Measurements from ENCODE around the gene RRN3. TPM values are rescaled to one million over a fixed set of nuclear protein-coding genes. Genes with fewer than 3 reads are reported as not detected.
A peak's percentile ranks its signal among the peaks of the same experiment; 100 is the strongest.

The RRN3 gene
- total and polyA plus RNA-seq, 8 donors, result 7.0 to 60.2 (median 14.2) TPM

- peaks cover 44 to 82% (median 80%) of the 10 kb centered on the region in 4 donors for H3K36me3 ChIP-seq
- peak overlapping the region in 4 of 5 donors; percentile 35 to 68 (median 52) for H3K27ac ChIP-seq
- DNase-seq, result peak; percentile 78 to 83
- peaks cover 7 to 18% (median 13%) of the 10 kb centered on the region in 4 donors for H3K4me1 ChIP-seq
- H3K4me3 ChIP-seq, result no peak overlapping the region
- WGBS, 5 donors, result 36 to 52% (median 40%) methylated on average over 16 of the region's 16 CpGs
- intact Hi-C loops (cut with DNase I; ENCODE audit: low total_unique reads), result no loop called here
- H3K9me3 ChIP-seq, result no peaks in the 10 kb centered on the region
- no peaks in the 10 kb centered on the region for H3K27me3 ChIP-seq
- TF ChIP-seq POLR2A (IDR thresholded peaks at IDR 0.05), result no peak
- peak in 1 of 3 donors; percentile 71 for TF ChIP-seq POLR2AphosphoS5 (IDR thresholded peaks at IDR 0.05)
Observed at GRCh38 chr16:15041271-15042004, 52.6 kb downstream of the RRN3 start.

DNA sequence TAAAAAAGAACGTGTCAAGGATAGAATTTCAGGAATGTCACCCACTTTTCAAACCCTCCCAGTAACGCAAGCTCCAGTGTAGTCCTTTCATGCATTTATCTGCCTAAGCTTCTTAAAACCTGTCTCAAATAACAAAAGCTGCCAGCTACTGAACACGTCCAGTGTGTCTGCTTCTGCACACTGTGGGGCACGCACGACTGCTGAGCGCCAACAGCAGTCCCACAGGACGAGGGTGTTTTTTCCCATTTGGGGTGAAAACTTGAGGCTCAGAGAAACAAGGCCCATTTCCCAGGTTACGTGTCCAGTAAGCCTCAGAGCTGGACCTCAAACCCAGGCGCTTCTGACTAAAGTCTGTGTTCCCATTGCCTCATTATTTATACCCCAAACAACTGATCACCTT lies 55.4 kb downstream of the RRN3 start:
- no peaks in the 10 kb centered on the region for H3K9me3 ChIP-seq
- intact Hi-C loops (cut with DNase I; ENCODE audit: low total_unique reads), result no loop called here
- peak overlapping the region in 1 of 5 donors; percentile 69 for H3K27ac ChIP-seq
- 87 to 91% (median 88%) methylated on average over 9 of the region's 9 CpGs for WGBS, 5 donors
- TF ChIP-seq EP300 (IDR thresholded peaks at IDR 0.05) (no peak), POLR2A (IDR thresholded peaks at IDR 0.05) (no peak), CTCF (IDR thresholded peaks at IDR 0.05) (no peak), POLR2AphosphoS5 (IDR thresholded peaks at IDR 0.05) (no peak)
- no peaks in the 10 kb centered on the region for H3K27me3 ChIP-seq
- peaks cover 7 to 18% (median 13%) of the 10 kb centered on the region in 4 donors for H3K4me1 ChIP-seq
- DNase-seq, result no peak
- H3K4me3 ChIP-seq, result no peak overlapping the region
- peaks cover 64 to 88% (median 86%) of the 10 kb centered on the region in 4 donors for H3K36me3 ChIP-seq

DNA sequence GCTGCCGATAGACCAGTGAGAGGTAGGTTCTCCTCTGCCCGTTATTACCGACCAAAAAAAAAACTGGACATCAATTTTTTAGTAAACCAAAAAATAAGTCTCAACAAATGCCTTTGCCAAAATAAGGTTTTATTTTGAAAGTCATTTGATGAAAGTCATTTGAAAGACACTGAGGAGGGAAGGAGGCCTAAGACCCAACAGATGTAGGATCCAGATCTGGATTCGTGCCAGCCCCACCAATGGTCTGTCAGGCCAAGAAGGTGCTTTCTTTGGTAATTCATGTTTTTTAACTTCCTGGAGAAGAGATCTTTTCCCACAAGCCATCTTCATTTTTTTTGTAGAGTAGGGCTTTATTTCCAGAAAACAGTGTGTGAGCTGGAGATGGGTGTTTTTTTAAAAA lies 56.3 kb downstream of the RRN3 start:
- H3K36me3 ChIP-seq, result peaks cover 73 to 91% (median 88%) of the 10 kb centered on the region in 4 donors
- H3K4me3 ChIP-seq, result no peak overlapping the region
- TF ChIP-seq EP300 (IDR thresholded peaks at IDR 0.05), result no peak
- H3K9me3 ChIP-seq, result no peaks in the 10 kb centered on the region
- peak overlapping the region in 2 of 5 donors; percentile 20 to 69 for H3K27ac ChIP-seq
- intact Hi-C loops (cut with DNase I; ENCODE audit: low total_unique reads), result no loop called here
- WGBS, 5 donors, result 72 to 87% (median 86%) methylated on average over 4 of the region's 4 CpGs
- H3K27me3 ChIP-seq, result no peaks in the 10 kb centered on the region
- peaks cover 7 to 18% (median 14%) of the 10 kb centered on the region in 4 donors for H3K4me1 ChIP-seq
- no peak for DNase-seq

GRCh38 chr16:15037003-15037402 lies 57.1 kb downstream of the RRN3 start:
- TF ChIP-seq POLR2AphosphoS5 (IDR thresholded peaks at IDR 0.05) (peak in 1 of 3 donors; percentile 3), POLR2A (IDR thresholded peaks at IDR 0.05) (no peak), CTCF (IDR thresholded peaks at IDR 0.05) (no peak), EP300 (IDR thresholded peaks at IDR 0.05) (peak; percentile 90)
- peak overlapping the region in 3 of 5 donors; percentile 5 to 69 (median 53) for H3K27ac ChIP-seq
- H3K4me3 ChIP-seq, result no peak overlapping the region
- no peak for DNase-seq
- 69 to 86% (median 80%) methylated on average over 10 of the region's 10 CpGs for WGBS, 5 donors
- peaks cover 7 to 14% (median 11%) of the 10 kb centered on the region in 4 donors for H3K4me1 ChIP-seq
- no peaks in the 10 kb centered on the region for H3K9me3 ChIP-seq
- no peaks in the 10 kb centered on the region for H3K27me3 ChIP-seq
- intact Hi-C loops (cut with DNase I; ENCODE audit: low total_unique reads), result no loop called here
- peaks cover 81 to 97% (median 95%) of the 10 kb centered on the region in 4 donors for H3K36me3 ChIP-seq

DNA sequence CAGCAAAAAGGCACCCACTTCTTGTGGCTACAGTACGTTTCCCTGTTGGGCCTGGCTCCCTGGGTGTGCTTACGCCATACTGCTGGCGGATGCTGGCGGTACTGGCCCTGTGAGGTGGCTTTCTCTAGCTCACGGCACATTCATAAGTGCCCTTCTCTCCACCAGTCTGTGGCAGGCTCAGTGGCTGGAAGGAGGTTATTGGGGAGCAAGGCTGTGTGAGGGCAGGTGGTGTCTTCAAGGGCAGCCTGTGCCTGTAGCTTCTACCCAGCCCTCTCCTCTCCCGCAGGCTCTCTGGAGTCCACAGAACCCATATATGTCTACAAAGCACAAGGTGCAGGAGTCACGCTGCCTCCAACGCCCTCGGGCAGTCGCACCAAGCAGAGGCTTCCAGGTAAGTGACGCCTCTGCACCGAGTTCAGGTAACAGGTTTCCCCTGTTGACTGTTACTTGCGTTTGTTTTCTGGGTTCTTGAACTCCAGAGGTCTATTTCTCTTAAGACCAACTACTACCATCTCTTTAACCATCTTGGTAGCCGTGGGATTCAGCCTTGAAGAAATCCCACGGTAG lies 58.8 kb downstream of the RRN3 start:
- TF ChIP-seq POLR2AphosphoS5 (IDR thresholded peaks at IDR 0.05), result no peak
- TF ChIP-seq CTCF (IDR thresholded peaks at IDR 0.05), result no peak
- TF ChIP-seq EP300 (IDR thresholded peaks at IDR 0.05), result no peak
- no peak overlapping the region for H3K4me3 ChIP-seq
- H3K27me3 ChIP-seq, result no peaks in the 10 kb centered on the region
- peaks cover 0 to 3% (median 0%) of the 10 kb centered on the region in 4 donors for H3K4me1 ChIP-seq
- no peaks in the 10 kb centered on the region for H3K9me3 ChIP-seq
- peak overlapping the region in 2 of 5 donors; percentile 12 to 69 for H3K27ac ChIP-seq
- 76 to 87% (median 80%) methylated on average over 13 to 15 of the region's 15 CpGs for WGBS, 5 donors
- intact Hi-C loops (cut with DNase I; ENCODE audit: low total_unique reads), result no loop called here
- H3K36me3 ChIP-seq, result peaks cover 83 to 100% (median 98%) of the 10 kb centered on the region in 4 donors
- DNase-seq, result no peak

Data from stomach (tissue), 9 donors.